K562 (cell line): ENCODE measurements around the gene SNAPC5. TPM values are rescaled to one million over a fixed set of nuclear protein-coding genes. Genes with fewer than 3 reads are reported as not detected.

ENCODE experiments used
- ATAC-seq: fragments of 200-7000 bp; cut with Tn5 transposase; 3 replicates; pipeline ENCODE4 v1.9.1; 2020; ENCODE audit warnings: moderate library complexity
- BruUV-seq: library from RNA; stranded (reverse); fragments of 400-500 nt; replicated peaks from 2 replicates; lab custom pipeline; 2021; lab: Mats Ljungman, UMichigan
- CTCF ChIA-PET: fragments of 300-600 bp; formaldehyde crosslinking; extraction: SDS; loops from one replicate; lab custom pipeline; 2021; ENCODE audit warnings: low intra/inter-chr PET ratio; lab: Yijun Ruan, JAX
- POLR2A ChIA-PET: fragments of 300-600, 350-650 bp; sonication (Branson Sonifier 250); formaldehyde crosslinking; extraction: SDS; loops from one replicate; lab custom pipeline; 2021; ENCODE audit warnings: antibody characterized with exemption, inconsistent platforms; lab: Yijun Ruan, JAX
- DNase-seq, 4 experiments: peaks; one replicate each; pipeline versions ENCODE4 v3.0.0 to v3.0.0-alpha.2; 2011 to 2018; ENCODE audit warnings: low spot score in 3 of 4, mixed read lengths in 3 of 4; ENCODE audit errors: extremely low read depth in 1 of 4
- FAIRE-seq: peaks from 2 replicates; lab custom pipeline; 2011; peaks lifted over from hg19 to GRCh38; lab: Jason Lieb, UNC
- H2AFZ ChIP-seq: 2 replicates; pipeline ENCODE4 v1.6.0; 2011; ENCODE audit warnings: low read depth, low read length, control low read depth, inconsistent platforms
- H3K27ac ChIP-seq: fragments of 200-600 bp; 3 replicates; pipeline ENCODE4 v1.8.0; 2011; ENCODE audit warnings: low read depth, mild to moderate bottlenecking, control low read depth, inconsistent platforms, low read length, moderate library complexity, mixed read lengths; ENCODE audit errors: extremely low read depth
- H3K27me3 ChIP-seq, 2 experiments: fragments of 300-600 bp in 1 of 2; 2 replicates in 1 of 2; 3 replicates in 1 of 2; pipeline versions ENCODE4 v1.6.0 to v1.8.0; 2011; ENCODE audit warnings: inconsistent platforms in 2 of 2, low read length in 2 of 2, mild to moderate bottlenecking in 1 of 2, mixed read lengths in 1 of 2, moderate library complexity in 1 of 2; ENCODE audit not compliant: control insufficient read depth in 2 of 2, insufficient read depth in 2 of 2
- H3K36me3 ChIP-seq: fragments of 300-600 bp; 3 replicates; pipeline ENCODE4 v1.8.0; 2011; ENCODE audit warnings: mild to moderate bottlenecking, low read length, inconsistent platforms; ENCODE audit not compliant: control insufficient read depth, insufficient read depth
- H3K4me1 ChIP-seq, 2 experiments: fragments of 200-600 bp in 1 of 2; replicated peaks in 1 of 2; 2 replicates in 1 of 2; 3 replicates in 1 of 2; pipeline versions ENCODE4 v1.5.1 to v1.8.0; 2011; ENCODE audit warnings: inconsistent platforms in 2 of 2, low read length in 2 of 2, mild to moderate bottlenecking in 1 of 2, mixed read lengths in 1 of 2, moderate library complexity in 1 of 2; ENCODE audit not compliant: control insufficient read depth in 2 of 2, insufficient read depth in 2 of 2
- H3K4me2 ChIP-seq: 2 replicates; pipeline ENCODE4 v1.6.1; 2011; ENCODE audit warnings: low read length, control low read depth, inconsistent platforms, mixed read lengths; ENCODE audit not compliant: insufficient read depth
- H3K4me3 ChIP-seq: fragments of 200-600 bp; sonication (generic), shearing (Covaris generic); 2 replicates; pipeline ENCODE4 v1.5.1; 2016; ENCODE audit warnings: control low read depth, inconsistent platforms
- H3K79me2 ChIP-seq: fragments of 200-600 bp; 3 replicates; pipeline ENCODE4 v1.8.0; 2011; ENCODE audit warnings: low read length, inconsistent platforms; ENCODE audit not compliant: control insufficient read depth, insufficient read depth
- H3K9ac ChIP-seq, 2 experiments: 2 replicates each; pipeline versions ENCODE4 v1.6.0 to v1.6.1; 2011; ENCODE audit warnings: low read depth in 2 of 2, low read length in 2 of 2, control low read depth in 1 of 2, inconsistent platforms in 1 of 2, mild to moderate bottlenecking in 1 of 2, mixed read lengths in 1 of 2; ENCODE audit not compliant: insufficient read depth in 1 of 2
- H3K9me1 ChIP-seq: one replicate; pipeline ENCODE4 v1.6.0; 2011; ENCODE audit warnings: inconsistent platforms, mild to moderate bottlenecking, low read length, moderate library complexity; ENCODE audit not compliant: control insufficient read depth, insufficient read depth
- H3K9me3 ChIP-seq: replicated peaks from 2 replicates; pipeline ENCODE4 v1.5.1; 2011; ENCODE audit warnings: low read depth, low read length, inconsistent platforms; ENCODE audit not compliant: control insufficient read depth, insufficient read depth
- H4K20me1 ChIP-seq: replicated peaks from 2 replicates; pipeline ENCODE4 v1.6.1; 2011; ENCODE audit warnings: low read length, inconsistent platforms, mixed read lengths; ENCODE audit not compliant: control insufficient read depth, insufficient read depth
- ARID1B ChIP-seq: fragments of 450-650 bp; IDR thresholded peaks from 2 replicates; pipeline ENCODE4 v1.6.1; 2016; ENCODE audit warnings: antibody characterized with exemption, mild to moderate bottlenecking, inconsistent platforms
- CREM ChIP-seq: IDR thresholded peaks from 2 replicates; pipeline ENCODE4 v1.6.1; 2014; ENCODE audit warnings: antibody characterized with exemption, low read depth
- DACH1 ChIP-seq: fragments of 450-650 bp; IDR thresholded peaks from 2 replicates; pipeline ENCODE4 v1.6.1; 2018; ENCODE audit not compliant: partially characterized antibody
- GTF2A2 ChIP-seq: IDR thresholded peaks from 2 replicates; pipeline ENCODE4 v1.6.1; 2016; ENCODE audit warnings: mild to moderate bottlenecking, missing genetic modification characterization, missing compliant biosample characterization
- JUND ChIP-seq, 2 experiments: IDR thresholded peaks; 2 replicates in 1 of 2; 3 replicates in 1 of 2; pipeline ENCODE4 v1.6.1; 2011; ENCODE audit warnings: borderline replicate concordance in 2 of 2, low read depth in 2 of 2, low read length in 2 of 2, improper control_type of control experiment in 1 of 2, missing biosample characterization in 1 of 2, missing genetic modification characterization in 1 of 2, missing genetic modification reagents in 1 of 2
- KLF16 ChIP-seq: IDR thresholded peaks from 2 replicates; pipeline ENCODE4 v1.6.1; 2016; ENCODE audit warnings: antibody characterized with exemption
- LEF1 ChIP-seq: fragments of 450-650 bp; IDR thresholded peaks from 2 replicates; pipeline ENCODE4 v1.6.1; 2016; ENCODE audit warnings: mild to moderate bottlenecking
- MYBL2 ChIP-seq, 2 experiments: fragments of 450-650 bp in 1 of 2; sonication (generic) in 1 of 2; formaldehyde crosslinking in 1 of 2; IDR thresholded peaks; 2 replicates each; pipeline versions ENCODE4 v1.6.1 to v1.8.1; 2017 to 2022; ENCODE audit warnings: borderline replicate concordance in 1 of 2, inconsistent platforms in 1 of 2, low read depth in 1 of 2, mild to moderate bottlenecking in 1 of 2, missing genetic modification reagents in 1 of 2, moderate library complexity in 1 of 2
- NBN ChIP-seq: fragments of 450-650 bp; IDR thresholded peaks from 2 replicates; pipeline ENCODE4 v1.6.1; 2016; ENCODE audit warnings: low read depth, mild to moderate bottlenecking
- SMARCA4 ChIP-seq: fragments of 450-650 bp; IDR thresholded peaks from 2 replicates; pipeline ENCODE4 v1.6.1; 2016
- SOX6 ChIP-seq: fragments of 450-650 bp; IDR thresholded peaks from 2 replicates; pipeline ENCODE4 v1.6.1; 2014; ENCODE audit warnings: mild to moderate bottlenecking
- TRIM28 ChIP-seq: fragments of 450-650 bp; IDR thresholded peaks from 2 replicates; pipeline ENCODE4 v1.6.1; 2017
- ZFP30 ChIP-seq: fragments of 250-450 bp; sonication (Bioruptor Pico); IDR thresholded peaks from 2 replicates; pipeline ENCODE4 v1.8.0; 2022; ENCODE audit warnings: moderate library complexity, mild to moderate bottlenecking, inconsistent platforms, borderline replicate concordance
- ZNF12 ChIP-seq: sonication (generic); formaldehyde crosslinking; IDR thresholded peaks from 2 replicates; pipeline ENCODE4 v1.4.0; 2020; ENCODE audit warnings: mild to moderate bottlenecking, missing genetic modification reagents
- ZNF384 ChIP-seq: IDR thresholded peaks from 2 replicates; pipeline ENCODE4 v1.6.1; 2012; ENCODE audit warnings: low read depth, low read length, improper control_type of control experiment
- ZNF561 ChIP-seq: fragments of 450-650 bp; formaldehyde crosslinking; conservative IDR thresholded peaks from 2 replicates; pipeline ENCODE4 v1.4.0; 2020; ENCODE audit warnings: mild to moderate bottlenecking, moderate library complexity
- ZNF584 ChIP-seq: fragments of 200-800 bp; sonication (Bioruptor generic); IDR thresholded peaks from 2 replicates; pipeline ENCODE4 v1.6.1; 2016; ENCODE audit warnings: low read depth, mild to moderate bottlenecking, missing genetic modification characterization, missing compliant biosample characterization
- ZZZ3 ChIP-seq: fragments of 450-650 bp; IDR thresholded peaks from 2 replicates; pipeline ENCODE4 v1.6.1; 2016; ENCODE audit warnings: antibody characterized with exemption, mild to moderate bottlenecking, moderate library complexity
- WGBS: fragments of 100-300 bp; shearing (Covaris generic); methylation state at CpG from one replicate; pipeline ENCODE4 v1.1.6; 2016; ENCODE audit warnings: low coverage, mixed read lengths; ENCODE audit not compliant: insufficient coverage; ENCODE audit errors: missing lambda C conversion rate; 5-methylcytosine and 5-hydroxymethylcytosine counted together
- in situ Hi-C: fragments of 300-500 bp; cut with MboI; formaldehyde crosslinking; loops from 4 replicates; pipeline ENCODE4 v1.15.0; 2018; ENCODE audit warnings: inconsistent platforms, mixed read lengths
- intact Hi-C: fragments of 100-400 bp; cut with micrococcal nuclease; formaldehyde crosslinking; loops from 2 replicates; pipeline ENCODE4 v1.14.2; 2022
- polyA plus RNA-seq, 8 experiments: library from polyadenylated mRNA; depleted of rRNA in 4 of 8; stranded (reverse) in 5 of 8; unstranded in 3 of 8; fragments of >200 nt; fragmentation: Nextera tagmentation in 2 of 8; fragmentation: Illumina TruSeq in 1 of 8; extraction: Ambion mirVana in 2 of 8; extraction: Trizol in 1 of 8; gene quantifications; 2 replicates each; pipeline versions ENCODE4 v1.2.1 to v1.2.3, GENCODE V29; 2011 to 2014; ENCODE audit warnings: inconsistent platforms in 1 of 8, missing spikeins in 1 of 8
- total RNA-seq, 7 experiments: library from RNA; depleted of rRNA in 6 of 7; stranded (reverse); fragments of >200 nt in 6 of 7; fragmentation: Illumina TruSeq in 2 of 7; extraction: Trizol in 2 of 7; gene quantifications; 2 replicates each; pipeline versions ENCODE4 v1.2.1 to v1.2.3, GENCODE V29; 2011 to 2021; ENCODE audit warnings: low replicate concordance in 1 of 7
- TF ChIP-seq, protein P1 (sequence below): fragments of 250-450 bp; sonication (Bioruptor Pico); IDR thresholded peaks from 2 replicates; pipeline ENCODE4 v1.5.0; 2021; ENCODE audit warnings: mild to moderate bottlenecking, borderline replicate concordance

SNAPC5 gene
- total and polyA plus RNA-seq, 9 of the 15 experiments (the other 6 are each of a cell fraction or from before 2014, with no cell fraction given): 52.8 to 155 (median 96.5) TPM

DNA sequence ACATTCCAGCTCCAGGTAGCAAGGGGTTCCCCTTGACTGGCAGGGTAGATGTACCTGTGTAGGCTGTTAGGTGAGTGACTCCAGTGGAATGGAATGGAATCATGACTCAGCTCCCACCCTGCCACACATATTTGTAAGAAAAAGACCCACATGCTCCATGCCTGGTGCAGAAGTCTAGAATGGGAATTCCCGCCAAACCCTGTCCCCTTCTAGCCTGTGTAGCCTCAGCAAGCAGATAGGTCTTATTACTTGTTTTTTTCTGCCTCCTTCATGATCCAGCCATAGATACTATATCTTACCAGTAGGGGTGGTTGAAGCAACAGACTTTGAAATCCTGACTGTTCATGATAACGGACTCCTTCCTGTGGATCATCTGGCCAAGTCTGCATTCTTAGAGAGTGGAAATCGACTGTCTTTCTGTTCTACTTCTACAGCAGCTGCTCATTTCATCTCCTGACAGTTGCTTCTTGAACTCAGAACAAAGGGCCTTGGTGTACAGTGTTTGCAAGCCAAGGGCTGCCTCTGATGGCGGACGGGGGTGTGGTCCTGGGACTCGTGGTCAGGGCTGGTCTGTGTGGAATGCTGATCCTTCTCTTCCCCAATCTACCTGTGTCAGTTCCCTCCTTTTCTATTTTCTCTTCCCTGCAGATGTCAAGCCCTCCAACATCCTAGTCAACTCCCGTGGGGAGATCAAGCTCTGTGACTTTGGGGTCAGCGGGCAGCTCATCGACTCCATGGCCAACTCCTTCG, 16.3 kb downstream of the SNAPC5 start:
- peak; percentile 90 for ATAC-seq
- BruUV-seq: no TSS peak
- TF ChIP-seq, protein P1, sequence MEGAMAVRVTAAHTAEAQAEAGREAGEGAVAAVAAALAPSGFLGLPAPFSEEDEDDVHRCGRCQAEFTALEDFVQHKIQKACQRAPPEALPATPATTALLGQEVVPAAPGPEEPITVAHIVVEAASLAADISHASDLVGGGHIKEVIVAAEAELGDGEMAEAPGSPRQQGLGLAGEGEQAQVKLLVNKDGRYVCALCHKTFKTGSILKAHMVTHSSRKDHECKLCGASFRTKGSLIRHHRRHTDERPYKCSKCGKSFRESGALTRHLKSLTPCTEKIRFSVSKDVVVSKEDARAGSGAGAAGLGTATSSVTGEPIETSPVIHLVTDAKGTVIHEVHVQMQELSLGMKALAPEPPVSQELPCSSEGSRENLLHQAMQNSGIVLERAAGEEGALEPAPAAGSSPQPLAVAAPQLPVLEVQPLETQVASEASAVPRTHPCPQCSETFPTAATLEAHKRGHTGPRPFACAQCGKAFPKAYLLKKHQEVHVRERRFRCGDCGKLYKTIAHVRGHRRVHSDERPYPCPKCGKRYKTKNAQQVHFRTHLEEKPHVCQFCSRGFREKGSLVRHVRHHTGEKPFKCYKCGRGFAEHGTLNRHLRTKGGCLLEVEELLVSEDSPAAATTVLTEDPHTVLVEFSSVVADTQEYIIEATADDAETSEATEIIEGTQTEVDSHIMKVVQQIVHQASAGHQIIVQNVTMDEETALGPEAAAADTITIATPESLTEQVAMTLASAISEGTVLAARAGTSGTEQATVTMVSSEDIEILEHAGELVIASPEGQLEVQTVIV: no peak
- TF ChIP-seq MYBL2 (IDR thresholded peaks at IDR 0.05; ENCODE audit: low read depth): peak; percentile 58
- TF ChIP-seq MYBL2 (CRISPR knock-in tag; IDR thresholded peaks at IDR 0.05; ENCODE audit: borderline replicate concordance): no peak
- TF ChIP-seq GTF2A2 (tag): no peak
- TF ChIP-seq JUND (IDR thresholded peaks at IDR 0.05; ENCODE audit: borderline replicate concordance, low read depth, low read length): peak; percentile 33; the same call in 1 of the 2 replicates
- TF ChIP-seq JUND (tag; IDR thresholded peaks at IDR 0.05; ENCODE audit: borderline replicate concordance, low read depth, low read length): 0 out of 3 replicates have a peak, but pooled peaks have one; percentile 25
- no peak for TF ChIP-seq ZZZ3
- no peak for TF ChIP-seq ZNF584 (CRISPR knock-in tag)
- no peak; the same call in 1 of the 2 replicates for TF ChIP-seq SOX6
- no peak for TF ChIP-seq ZNF561 (CRISPR knock-in tag)
- peak; percentile 36; the same call in 1 of the 2 replicates for TF ChIP-seq KLF16
- TF ChIP-seq LEF1: peak; percentile 54; the same call in 1 of the 2 replicates
- no peak for TF ChIP-seq ZFP30 (CRISPR knock-in tag)
- peak; percentile 82 for TF ChIP-seq SMARCA4
- no peak for TF ChIP-seq CREM
- peak; percentile 78 for TF ChIP-seq ZNF384
- no peak for TF ChIP-seq DACH1
- peak; percentile 78; the same call in 1 of the 2 replicates for TF ChIP-seq ZNF12 (CRISPR knock-in tag)
- peak; percentile 90 for TF ChIP-seq ARID1B
- no peak for TF ChIP-seq NBN
- TF ChIP-seq TRIM28: peak; percentile 39; the same call in 1 of the 2 replicates

More for the DNA sequence above, 16.3 kb downstream of the SNAPC5 start:
- Histone ChIP-seq H3K27ac (peak overlapping the region; percentile 56), H3K9ac (peak overlapping the region; percentile 16 to 57; a peak in 2 of 4 replicates), H4K20me1 (no peaks in the 10 kb centered on the region; the same call in 1 of the 2 replicates), H3K4me2 (peak overlapping the region; percentile 54), H3K4me1 (peaks cover 9 to 13% of the 10 kb centered on the region in 2 experiments; a peak in 3 of 5 replicates), H2AFZ (no peak overlapping the region), H3K27me3 (no peaks in the 10 kb centered on the region), H3K79me2 (no peaks in the 10 kb centered on the region), H3K9me1 (peaks cover 3% of the 10 kb centered on the region), H3K9me3 (no peaks in the 10 kb centered on the region), H3K36me3 (peaks cover 39% of the 10 kb centered on the region), H3K4me3 (no peak overlapping the region)
- WGBS: 33% methylated on average over 8 of the region's 10 CpGs
- POLR2A ChIA-PET: interaction anchor here (0.6 to 1.0 kb wide), 3 partner anchors 10 to 17 kb away, joined by 3 to 6 read pairs (median 3); no protein-coding TSS in a partner anchor
- in situ Hi-C loops (loop anchor here (5.0 kb wide), 1 partner anchor 94 kb away; the partner anchor contains the start of gene MAP2K1), intact Hi-C loops (no loop called here)
- DNase-seq (peak; percentile 53 to 82 (median 68)), FAIRE-seq (peak; percentile 90)
- CTCF ChIA-PET: no interaction called here
